Prostate gland (tissue), 2 donors: ENCODE data around the gene SSC4D. TPM values are rescaled to one million over a fixed set of nuclear protein-coding genes. Genes with fewer than 3 reads are reported as not detected.
"Not testable (repeated sequence)": the region's sequence is repeated elsewhere in the genome, so short reads cannot be mapped to it uniquely, and the experiment has no call there.

Source experiments
- DNase-seq: peaks from one replicate; pipeline ENCODE4 v3.0.0-alpha.2; 2019; ENCODE audit warnings: low spot score
- H3K27ac ChIP-seq, 2 donors: fragments of 200-600 bp; sonication (generic); 2 replicates each; pipeline ENCODE4 v1.5.1; 2017 to 2019
- H3K27me3 ChIP-seq: fragments of 200-600 bp; sonication (generic); replicated peaks from 2 replicates; pipeline ENCODE4 v1.5.1; 2019; ENCODE audit not compliant: insufficient read depth
- H3K36me3 ChIP-seq, 2 donors: fragments of 200-600 bp; sonication (generic); 1 replicate in 1 of 2; 2 replicates in 1 of 2; pipeline versions ENCODE4 v1.5.1 to v1.8.1; 2017 to 2019
- H3K4me1 ChIP-seq: fragments of 200-600 bp; sonication (generic); replicated peaks from 2 replicates; pipeline ENCODE4 v1.5.1; 2019
- H3K4me3 ChIP-seq, 2 donors: fragments of 200-600 bp; sonication (generic); 2 replicates each; pipeline ENCODE4 v1.5.1; 2017 to 2019
- H3K9me3 ChIP-seq: fragments of 200-600 bp; sonication (generic); 2 replicates; pipeline ENCODE4 v1.5.1; 2017
- CTCF ChIP-seq, 4 experiments: fragments of 200-600 bp in 2 of 4; fragments of 450-650 bp in 2 of 4; sonication (generic) in 2 of 4; IDR thresholded peaks; 1 replicate in 3 of 4; 2 replicates in 1 of 4; pipeline ENCODE4 v1.5.1; 2016 to 2019; ENCODE audit warnings: antibody characterized with exemption in 4 of 4, mild to moderate bottlenecking in 2 of 4, moderate library complexity in 2 of 4
- POLR2A ChIP-seq: fragments of 450-650 bp; IDR thresholded peaks from one replicate; pipeline ENCODE4 v1.6.1; 2016; ENCODE audit warnings: antibody characterized with exemption, mild to moderate bottlenecking
- POLR2AphosphoS5 ChIP-seq: sonication (generic); formaldehyde crosslinking; IDR thresholded peaks from one replicate; pipeline ENCODE4 v1.6.1; 2017; ENCODE audit warnings: antibody characterized with exemption
- WGBS: methylation state at CpG from one replicate; pipeline ENCODE4 v1.1.5; 2018; 5-methylcytosine and 5-hydroxymethylcytosine counted together
- intact Hi-C: fragments of 100-400 bp; cut with DNase I; formaldehyde crosslinking; loops from one replicate; pipeline ENCODE4 v1.14.2; 2022
- total RNA-seq, 2 donors: library from RNA; depleted of rRNA; stranded (reverse); fragments of >200 nt; gene quantifications; one replicate each; pipeline ENCODE4 v1.1.0, GENCODE V29; 2016

The SSC4D gene
- total RNA-seq, 2 donors from 2014 or later: 1.0 TPM; not detected in 1

GRCh38 chr7:76396864-76397263, 12.6 kb downstream of the SSC4D start:
- Histone ChIP-seq H3K9me3 (no peaks in the 10 kb centered on the region), H3K36me3 (no peaks in the 10 kb centered on the region), H3K27me3 (no peaks in the 10 kb centered on the region), H3K27ac (no peak overlapping the region), H3K4me3 (no peak overlapping the region), H3K4me1 (no peaks in the 10 kb centered on the region)
- no peak for DNase-seq
- TF ChIP-seq POLR2AphosphoS5: no peak
- no peak for TF ChIP-seq POLR2A
- no peak for TF ChIP-seq CTCF (IDR thresholded peaks at IDR 0.05)
- intact Hi-C loops: no loop called here
- WGBS: 61% methylated on average over 8 of the region's 8 CpGs

DNA sequence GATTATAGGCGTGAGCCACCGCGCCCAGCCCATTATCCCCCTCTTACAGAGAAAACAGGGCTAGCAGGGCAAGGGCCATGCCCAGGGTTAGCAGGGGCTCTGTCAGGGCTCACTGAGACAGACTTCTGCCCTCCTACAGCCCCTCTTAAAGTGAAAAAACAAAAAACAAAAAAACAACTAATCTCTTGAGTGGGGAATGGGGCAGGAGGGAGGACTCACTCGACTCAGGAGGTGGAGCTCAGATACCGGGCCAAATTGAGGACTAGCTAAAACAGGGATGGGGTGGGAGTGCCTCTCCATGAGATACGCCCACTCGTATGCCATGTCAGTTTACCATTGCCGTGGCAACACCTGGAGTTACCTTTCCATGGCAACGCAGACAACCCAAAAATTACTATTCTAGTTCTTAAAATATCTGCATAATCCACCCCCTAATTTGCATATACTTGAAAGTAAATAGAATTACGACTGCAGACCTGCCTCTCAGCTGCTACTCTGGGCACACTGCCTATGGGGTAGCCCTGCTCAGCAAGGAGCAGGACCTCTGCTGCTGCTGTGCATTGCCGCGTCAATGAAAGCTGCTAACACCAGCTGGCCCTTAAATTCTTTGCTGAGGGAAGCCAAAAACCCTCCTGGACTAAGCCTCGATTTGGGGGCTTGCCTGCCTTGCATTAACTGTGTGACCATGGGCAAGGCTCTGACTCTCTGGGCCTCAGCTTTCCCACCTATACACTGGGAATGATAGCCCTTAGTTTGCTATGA, 13.4 kb downstream of the SSC4D start:
- intact Hi-C loops: no loop called here
- WGBS: 61% methylated on average over 13 of the region's 13 CpGs

GRCh38 chr7:76395605-76395964, 13.9 kb downstream of the SSC4D start:
- 90% methylated on average over 11 of the region's 11 CpGs for WGBS
- intact Hi-C loops, H3K27ac ChIP-seq, H3K4me3 ChIP-seq, H3K9me3 ChIP-seq, H3K27me3 ChIP-seq, DNase-seq, H3K4me1 ChIP-seq, H3K36me3 ChIP-seq: not testable (repeated sequence)

More for the DNA sequence above, 13.4 kb downstream of the SSC4D start:
- H3K4me3 ChIP-seq: no peak overlapping the region
- H3K36me3 ChIP-seq: no peaks in the 10 kb centered on the region
- TF ChIP-seq CTCF (IDR thresholded peaks at IDR 0.05): no peak
- no peak for TF ChIP-seq POLR2A
- no peak for TF ChIP-seq POLR2AphosphoS5
- DNase-seq: no peak
- H3K27ac ChIP-seq: no peak overlapping the region
- no peaks in the 10 kb centered on the region for H3K27me3 ChIP-seq
- no peaks in the 10 kb centered on the region for H3K4me1 ChIP-seq
- no peaks in the 10 kb centered on the region for H3K9me3 ChIP-seq

DNA sequence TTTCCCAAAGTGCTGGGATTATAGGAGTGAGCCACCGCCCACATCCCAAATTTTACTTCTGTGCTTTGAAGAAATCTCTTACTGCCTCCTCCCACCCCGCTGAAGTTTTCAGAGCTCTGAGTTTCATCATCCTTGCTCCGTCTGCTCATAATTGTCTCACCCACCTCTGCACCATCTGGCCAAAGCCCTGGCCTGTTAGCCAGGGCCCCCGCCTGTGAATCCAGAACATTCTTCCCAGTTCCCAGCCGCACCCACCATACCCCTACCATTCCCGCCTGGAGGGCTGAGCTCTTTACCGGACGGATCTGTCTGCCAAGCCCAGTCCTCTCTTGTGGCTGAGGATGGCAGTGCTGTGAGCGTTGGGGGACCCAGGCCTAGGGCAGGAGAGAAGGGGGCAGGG, 14.5 kb downstream of the SSC4D start:
- WGBS: 93% methylated on average over 9 of the region's 9 CpGs

More for the DNA sequence above, 14.5 kb downstream of the SSC4D start:
- Histone ChIP-seq H3K4me3 (no peak overlapping the region), H3K4me1 (no peaks in the 10 kb centered on the region), H3K27me3 (no peaks in the 10 kb centered on the region), H3K9me3 (no peaks in the 10 kb centered on the region), H3K36me3 (no peaks in the 10 kb centered on the region), H3K27ac (no peak overlapping the region)
- DNase-seq: no peak
- TF ChIP-seq POLR2A: no peak
- no peak for TF ChIP-seq POLR2AphosphoS5
- TF ChIP-seq CTCF (IDR thresholded peaks at IDR 0.05): no peak
- intact Hi-C loops: no loop called here
